Activated naive CD8-positive, alpha-beta T cell treated with anti-CD3 and anti-CD28 coated beads, Interleukin-2, amount 50 U/mL, for 16 hours (primary cell): ENCODE data around the gene SIAE.

ENCODE experiments used
- DNase-seq: peaks from one replicate; pipeline ENCODE4 v3.0.0-alpha.2; 2020; ENCODE audit warnings: low read depth, low spot score

Gene SIAE

GRCh38 chr11:124663861-124664260, 9.7 kb downstream of the SIAE start:
- no peak for DNase-seq

- DNase-seq, result no peak
Observed at GRCh38 chr11:124662106-124662505, 11.4 kb downstream of the SIAE start.

- DNase-seq, result no peak
Observed at GRCh38 chr11:124661553-124661952, 12.0 kb downstream of the SIAE start.

GRCh38 chr11:124658986-124659385, 14.6 kb downstream of the SIAE start:
- DNase-seq, result no peak

DNA sequence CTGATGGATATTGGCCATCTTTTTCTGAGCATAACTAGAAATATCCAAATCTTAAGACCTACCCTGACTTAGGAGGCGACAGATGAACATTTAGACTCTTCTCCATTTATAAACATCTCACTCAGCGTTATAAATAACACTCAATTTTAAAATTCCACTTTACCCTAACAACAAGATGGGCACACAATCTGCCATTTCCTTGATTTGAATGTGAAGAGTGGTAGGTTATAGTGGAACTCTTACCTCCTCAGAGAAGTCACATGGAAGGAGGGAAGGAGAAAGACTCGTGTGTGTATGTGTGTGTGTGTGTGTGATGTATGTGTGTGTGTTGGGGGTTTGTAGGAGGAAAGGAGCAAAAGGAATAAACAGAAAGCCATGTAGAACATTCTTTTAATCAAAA, 15.0 kb downstream of the SIAE start:
- no peak for DNase-seq

GRCh38 chr11:124657904-124658303, 15.6 kb downstream of the SIAE start:
- no peak for DNase-seq

DNA sequence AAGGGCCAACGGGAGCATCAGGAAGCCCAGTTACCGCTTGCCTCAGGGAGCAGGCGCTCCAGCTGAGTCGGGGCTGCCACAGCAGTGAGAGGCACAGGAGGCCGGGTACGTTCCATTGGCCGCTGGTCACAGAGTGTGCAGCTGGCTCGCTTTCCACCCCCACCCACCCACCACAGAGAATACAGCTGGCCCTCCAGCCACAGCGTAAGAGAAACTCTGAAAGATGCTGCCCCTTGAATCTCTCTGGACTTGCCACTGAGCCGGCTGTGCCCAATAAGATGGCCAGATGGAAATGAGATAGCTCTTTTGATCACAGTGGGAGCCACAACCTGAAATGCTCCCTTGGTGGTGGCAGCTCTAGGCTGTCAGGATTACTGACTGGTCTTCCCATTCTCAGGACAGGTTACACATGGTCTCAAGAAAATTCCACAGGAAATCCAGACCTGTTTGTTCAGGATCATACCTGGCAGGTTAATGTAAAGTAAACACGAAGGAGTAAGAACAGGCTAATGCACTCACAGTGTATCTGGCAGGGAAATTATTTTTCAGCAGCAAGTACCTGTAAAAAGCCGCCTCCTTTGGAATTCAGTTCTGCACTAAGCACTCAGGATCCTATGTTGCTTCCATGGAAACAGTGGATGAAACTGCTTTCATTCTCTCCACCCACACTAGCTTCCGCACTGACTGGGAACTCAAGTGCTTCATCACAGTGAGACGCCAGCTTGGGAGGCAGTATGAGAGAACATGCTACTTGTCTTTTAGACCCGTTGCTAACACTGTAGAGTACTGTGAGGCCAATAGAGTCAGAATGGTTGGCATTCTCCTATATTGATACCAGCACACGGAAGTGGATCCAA, 16.5 kb downstream of the SIAE start:
- no peak for DNase-seq

- DNase-seq, result no peak
Observed at GRCh38 chr11:124648610-124649009, 24.9 kb downstream of the SIAE start.

- DNase-seq, result no peak
Observed at GRCh38 chr11:124646148-124646547, 27.4 kb downstream of the SIAE start.

- DNase-seq, result no peak
Observed at GRCh38 chr11:124644426-124645280, 28.9 kb downstream of the SIAE start.

- DNase-seq, result no peak
Observed at GRCh38 chr11:124643605-124644425, 29.7 kb downstream of the SIAE start.

- no peak for DNase-seq
Observed at GRCh38 chr11:124643042-124643604, 30.4 kb downstream of the SIAE start.

GRCh38 chr11:124642628-124643027, 30.9 kb downstream of the SIAE start:
- DNase-seq, result no peak

DNA sequence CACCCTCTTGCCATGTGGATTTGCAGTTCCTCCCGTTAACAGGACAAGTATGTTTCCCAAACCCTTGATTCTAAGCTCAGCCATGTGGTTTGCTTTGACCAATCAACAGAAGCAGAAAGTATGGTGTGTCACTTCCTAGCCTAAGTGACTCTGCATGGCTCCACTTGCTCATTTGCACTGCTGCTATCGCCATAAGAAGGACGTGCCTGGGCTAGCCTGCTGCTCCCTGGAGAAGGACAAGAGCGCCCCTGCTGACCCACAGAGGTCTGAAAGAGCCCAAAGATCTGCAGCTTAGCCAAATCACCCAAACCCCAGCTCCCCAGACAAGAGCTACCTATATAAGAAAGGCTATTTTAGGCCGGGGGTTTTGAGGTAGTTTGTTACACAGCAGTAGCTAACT, 32.9 kb downstream of the SIAE start:
- no peak for DNase-seq

GRCh38 chr11:124639186-124639585, 34.4 kb downstream of the SIAE start:
- DNase-seq, result no peak

DNA sequence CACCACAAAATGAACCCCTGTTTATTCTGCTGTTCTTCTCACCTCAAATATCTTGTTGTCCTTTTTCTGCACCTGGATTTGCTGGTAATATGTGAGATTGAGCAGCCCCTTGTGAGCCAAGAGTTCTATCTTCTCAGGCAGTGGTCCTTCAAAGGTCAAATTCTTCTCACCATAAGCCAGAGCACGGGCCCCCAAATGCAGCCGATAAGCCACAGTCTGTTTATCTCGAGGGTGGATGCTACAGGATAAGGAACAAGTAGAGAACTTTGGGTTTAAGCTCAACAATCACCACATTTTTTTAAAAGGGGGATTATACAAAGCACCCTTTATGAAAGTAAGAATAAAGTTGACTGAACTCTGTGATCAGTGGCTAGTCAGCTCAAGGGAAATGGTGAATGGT, 35.0 kb downstream of the SIAE start:
- no peak for DNase-seq

DNA sequence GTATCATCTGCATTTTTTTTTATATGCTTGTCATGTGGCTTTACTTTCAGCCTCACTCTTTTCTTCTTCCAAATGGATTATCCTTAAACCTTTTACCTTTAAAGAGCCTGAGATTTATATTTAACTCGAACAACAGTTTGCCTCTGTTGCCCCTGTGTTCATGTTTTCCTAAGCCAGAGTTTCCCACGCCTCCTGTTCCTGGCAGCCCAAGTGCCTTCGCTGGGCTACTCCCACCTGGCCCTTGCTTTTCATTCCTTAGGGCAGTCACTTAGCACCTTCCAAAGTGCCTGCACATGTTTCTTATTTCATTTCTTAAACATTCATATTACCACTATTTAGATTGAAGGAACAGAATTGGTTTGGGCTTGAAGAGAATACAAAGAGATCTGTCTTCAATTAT, 37.6 kb downstream of the SIAE start:
- DNase-seq, result no peak

DNA sequence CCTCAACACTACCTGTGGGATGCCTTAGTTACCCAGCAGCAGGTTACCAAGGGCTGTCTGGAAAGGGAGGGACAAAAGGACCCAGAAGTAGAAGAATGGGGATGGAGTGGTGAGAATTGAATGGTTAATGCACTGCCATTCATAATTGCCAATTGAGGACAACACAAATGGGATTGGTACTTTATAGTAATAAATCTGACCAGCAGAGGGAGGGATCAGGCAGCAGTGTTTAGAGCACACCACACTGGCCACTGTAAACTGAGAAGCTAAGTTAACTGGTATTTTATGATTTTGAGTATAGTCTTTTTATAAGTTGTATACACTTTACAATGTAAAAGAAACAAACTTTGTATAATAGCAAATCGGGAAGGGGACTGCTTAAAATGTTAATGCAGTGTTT, 40.2 kb downstream of the SIAE start:
- no peak for DNase-seq

DNA sequence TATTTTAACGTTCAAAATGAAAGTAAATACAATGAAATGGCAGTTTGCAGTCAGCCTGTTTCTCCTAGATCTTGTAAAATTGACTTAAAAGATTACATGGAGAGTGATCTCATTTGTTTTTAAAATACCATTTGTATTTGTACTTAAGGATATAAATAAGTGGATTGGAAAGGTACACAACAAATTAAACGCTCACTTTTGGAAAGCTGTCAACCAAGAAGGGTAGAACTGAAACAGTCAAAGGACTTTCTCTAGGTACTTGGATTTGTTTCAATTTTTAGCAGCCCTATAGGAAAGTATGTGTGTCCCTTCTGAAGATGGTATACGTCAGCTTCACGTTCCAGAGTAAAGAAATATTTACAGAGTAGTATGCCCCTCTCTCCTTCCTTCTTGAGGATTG, 43.6 kb downstream of the SIAE start:
- no peak for DNase-seq

- DNase-seq, result no peak
Observed at GRCh38 chr11:124627546-124627945, 46.0 kb downstream of the SIAE start.

GRCh38 chr11:124625504-124626168, 47.9 kb downstream of the SIAE start:
- DNase-seq, result no peak
